Stomach (tissue), 4 donors: ENCODE measurements around the gene HOXB3.

Experiments used
- CTCF ChIP-seq, 7 experiments: fragments of 450-650 bp in 4 of 7; fragments of 200-600 bp in 3 of 7; sonication (generic) in 3 of 7; IDR thresholded peaks; one replicate each; pipeline ENCODE4 v1.5.1; 2016 to 2019; ENCODE audit warnings: antibody characterized with exemption in 7 of 7, control low read depth in 2 of 7, mild to moderate bottlenecking in 1 of 7
- POLR2A ChIP-seq, 4 donors: fragments of 450-650 bp; IDR thresholded peaks; one replicate each; pipeline ENCODE4 v1.6.1; 2016; ENCODE audit warnings: antibody characterized with exemption in 4 of 4, control low read depth in 2 of 4, mild to moderate bottlenecking in 1 of 4, moderate library complexity in 1 of 4

- no peak for TF ChIP-seq CTCF (IDR thresholded peaks at IDR 0.05)
- no peak for TF ChIP-seq POLR2A (IDR thresholded peaks at IDR 0.05)
Observed at GRCh38 chr17:48600244-48601098, 10.4 kb upstream of the HOXB3 start.
